MM.1S (cell line): ENCODE results near the gene TCHHL1.

Experiments used
- DNase-seq: peaks from one replicate; pipeline ENCODE4 v3.0.0-alpha.2; 2015
- H2AFZ ChIP-seq: fragments of 300-600 bp; sonication (generic); 2 replicates; pipeline ENCODE4 v1.6.0; 2016; ENCODE audit warnings: antibody characterized with exemption, low read length
- H3F3A ChIP-seq: fragments of 300-600 bp; sonication (generic); 2 replicates; pipeline ENCODE4 v1.6.1; 2016; ENCODE audit warnings: mild to moderate bottlenecking, antibody characterized with exemption, low read length, moderate library complexity, mixed read lengths; ENCODE audit not compliant: insufficient read depth
- H3K27ac ChIP-seq: fragments of 300-600 bp; sonication (generic); 2 replicates; pipeline ENCODE4 v1.5.1; 2016; ENCODE audit warnings: mild to moderate bottlenecking, low read length
- H3K27me3 ChIP-seq: fragments of 300-600 bp; sonication (generic); replicated peaks from 2 replicates; pipeline ENCODE4 v1.6.0; 2016; ENCODE audit warnings: low read length; ENCODE audit not compliant: insufficient read depth
- H3K36me3 ChIP-seq: fragments of 300-600 bp; sonication (generic); replicated peaks from 2 replicates; pipeline ENCODE4 v1.6.1; 2016; ENCODE audit warnings: mild to moderate bottlenecking, low read length, mixed read lengths; ENCODE audit not compliant: insufficient read depth
- H3K4me1 ChIP-seq: fragments of 300-600 bp; sonication (generic); 2 replicates; pipeline ENCODE4 v1.6.1; 2016; ENCODE audit warnings: low read length, mixed read lengths
- H3K4me2 ChIP-seq: fragments of 300-600 bp; sonication (generic); 2 replicates; pipeline ENCODE4 v1.6.0; 2016; ENCODE audit warnings: low read depth, low read length
- H3K4me3 ChIP-seq: fragments of 300-600 bp; sonication (generic); 2 replicates; pipeline ENCODE4 v1.5.1; 2016; ENCODE audit warnings: low read length, mixed read lengths
- H3K79me2 ChIP-seq: fragments of 300-600 bp; sonication (generic); 2 replicates; pipeline ENCODE4 v1.6.1; 2016; ENCODE audit warnings: mixed run types, low read length, mixed read lengths
- H3K9ac ChIP-seq: fragments of 300-600 bp; sonication (generic); 2 replicates; pipeline ENCODE4 v1.6.1; 2016; ENCODE audit warnings: low read length, mixed read lengths
- H3K9me2 ChIP-seq: fragments of 300-600 bp; sonication (generic); replicated peaks from 2 replicates; pipeline ENCODE4 v1.6.1; 2016; ENCODE audit warnings: mild to moderate bottlenecking, low read length, mixed read lengths; ENCODE audit not compliant: insufficient read depth
- H3K9me3 ChIP-seq: fragments of 300-600 bp; sonication (generic); replicated peaks from 2 replicates; pipeline ENCODE4 v1.6.1; 2016; ENCODE audit warnings: mild to moderate bottlenecking, low read length, mixed read lengths; ENCODE audit not compliant: insufficient read depth
- H4K20me1 ChIP-seq: fragments of 300-600 bp; sonication (generic); 2 replicates; pipeline ENCODE4 v1.6.1; 2016; ENCODE audit warnings: mild to moderate bottlenecking, low read length, moderate library complexity, mixed read lengths; ENCODE audit not compliant: insufficient read depth
- CTCF ChIP-seq: fragments of 300-600 bp; sonication (generic); IDR thresholded peaks from 2 replicates; pipeline ENCODE4 v1.5.1; 2016; ENCODE audit warnings: antibody characterized with exemption, low read length, mixed read lengths
- EZH2 ChIP-seq: fragments of 300-600 bp; sonication (generic); optimal IDR thresholded peaks from 2 replicates; pipeline ENCODE3; 2017; ENCODE audit warnings: low read depth, mild to moderate bottlenecking, antibody characterized with exemption, low read length, mixed read lengths
- EZH2phosphoT487 ChIP-seq: fragments of 300-600 bp; sonication (generic); IDR thresholded peaks from 2 replicates; pipeline ENCODE4 v1.6.1; 2018; ENCODE audit warnings: antibody characterized with exemption, low read length

TCHHL1 gene

DNA sequence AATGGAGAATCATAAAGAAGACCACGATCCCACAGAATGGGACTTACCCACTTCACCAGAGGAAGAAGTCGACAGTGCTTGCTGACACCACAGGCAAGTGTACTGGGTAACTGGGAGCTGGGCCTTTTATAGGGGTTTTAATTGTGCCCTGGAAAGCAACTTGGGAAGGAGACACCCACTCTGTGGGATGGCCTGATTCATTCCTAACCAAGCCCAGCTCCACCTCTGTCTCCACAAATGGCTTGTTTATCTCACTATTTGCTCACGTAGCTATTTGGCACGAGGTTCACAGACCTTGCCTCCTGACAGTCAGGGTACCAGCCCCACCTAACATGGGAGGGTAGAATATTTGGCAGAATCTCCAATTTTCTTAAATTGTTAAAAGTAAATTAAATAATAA lies 26.5 kb upstream of the TCHHL1 start, which contains the start of gene TCHH:
TSS of gene TCHH (minus strand) at position 101 of the 400 bp plus-strand sequence. CDS start 1,364 bp downstream, outside the sequence.
- no peak within 1 kb of the TSS for H3K27ac ChIP-seq
- no peaks in the 10 kb centered on the region for H3K9me2 ChIP-seq
- no peak within 1 kb of the TSS for H3K4me2 ChIP-seq
- H2AFZ ChIP-seq = no peak within 1 kb of the TSS
- H3K4me3 ChIP-seq = no peak within 1 kb of the TSS
- no peaks in the 10 kb centered on the region for H3K79me2 ChIP-seq
- no peak within 1 kb of the TSS for H3K9ac ChIP-seq
- no peak for TF ChIP-seq EZH2
- no peak for TF ChIP-seq CTCF
- TF ChIP-seq EZH2phosphoT487 = no peak
- no peaks in the 10 kb centered on the region for H4K20me1 ChIP-seq
- H3K27me3 ChIP-seq = peaks cover 24% of the 10 kb centered on the region
- H3K9me3 ChIP-seq = no peaks in the 10 kb centered on the region
- peaks cover 14% of the 10 kb centered on the region for H3F3A ChIP-seq
- peaks cover 18% of the 10 kb centered on the region for H3K4me1 ChIP-seq
- DNase-seq = no peak
- no peaks in the 10 kb centered on the region for H3K36me3 ChIP-seq

- peak overlapping the region; percentile 53 for H3K4me3 ChIP-seq
- no peaks in the 10 kb centered on the region for H3K9me2 ChIP-seq
- peaks cover 18% of the 10 kb centered on the region for H3K4me1 ChIP-seq
- H3K36me3 ChIP-seq = no peaks in the 10 kb centered on the region
- H2AFZ ChIP-seq = peak overlapping the region; percentile 76
- H3K27me3 ChIP-seq = peaks cover 37% of the 10 kb centered on the region
- TF ChIP-seq EZH2phosphoT487 (no peak), CTCF (no peak), EZH2 (no peak)
- peaks cover 15% of the 10 kb centered on the region for H3F3A ChIP-seq
- H3K79me2 ChIP-seq = no peaks in the 10 kb centered on the region
- H3K27ac ChIP-seq = no peak overlapping the region
- H3K4me2 ChIP-seq = peak overlapping the region; percentile 89
- H4K20me1 ChIP-seq = no peaks in the 10 kb centered on the region
- no peak overlapping the region for H3K9ac ChIP-seq
- no peaks in the 10 kb centered on the region for H3K9me3 ChIP-seq
- DNase-seq = no peak
These were observed 24.1 kb upstream of the TCHHL1 start for GRCh38 chr1:152112885-152113432.

- H3K4me2 ChIP-seq = peak overlapping the region; percentile 89
- peak overlapping the region; percentile 53 for H3K4me3 ChIP-seq
- peaks cover 37% of the 10 kb centered on the region for H3K27me3 ChIP-seq
- peak overlapping the region; percentile 76 for H2AFZ ChIP-seq
- no peaks in the 10 kb centered on the region for H3K9me2 ChIP-seq
- H3K9me3 ChIP-seq = no peaks in the 10 kb centered on the region
- H3K36me3 ChIP-seq = no peaks in the 10 kb centered on the region
- no peaks in the 10 kb centered on the region for H3K79me2 ChIP-seq
- H4K20me1 ChIP-seq = no peaks in the 10 kb centered on the region
- H3K4me1 ChIP-seq = peaks cover 18% of the 10 kb centered on the region
- no peak for TF ChIP-seq EZH2
- no peak for TF ChIP-seq EZH2phosphoT487
- TF ChIP-seq CTCF = no peak
- H3K27ac ChIP-seq = no peak overlapping the region
- peaks cover 18% of the 10 kb centered on the region for H3F3A ChIP-seq
- no peak overlapping the region; the same call in 1 of the 2 replicates for H3K9ac ChIP-seq
- peak; percentile 59 for DNase-seq
These were observed 23.4 kb upstream of the TCHHL1 start for GRCh38 chr1:152112101-152112884.
